GM11168 (cell line): ENCODE data around the gene DNMT1.
"Not testable (repeated sequence)": the region's sequence is repeated elsewhere in the genome, so short reads cannot be mapped to it uniquely, and the experiment has no call there.

Source experiments
- in situ Hi-C: fragments of 300-500 bp; cut with MboI; formaldehyde crosslinking; loops from one replicate; pipeline ENCODE4 v1.12.0; 2022; ENCODE audit warnings: low sequenced_read_pairs; ENCODE audit not compliant: unreplicated experiment

DNMT1 gene

DNA sequence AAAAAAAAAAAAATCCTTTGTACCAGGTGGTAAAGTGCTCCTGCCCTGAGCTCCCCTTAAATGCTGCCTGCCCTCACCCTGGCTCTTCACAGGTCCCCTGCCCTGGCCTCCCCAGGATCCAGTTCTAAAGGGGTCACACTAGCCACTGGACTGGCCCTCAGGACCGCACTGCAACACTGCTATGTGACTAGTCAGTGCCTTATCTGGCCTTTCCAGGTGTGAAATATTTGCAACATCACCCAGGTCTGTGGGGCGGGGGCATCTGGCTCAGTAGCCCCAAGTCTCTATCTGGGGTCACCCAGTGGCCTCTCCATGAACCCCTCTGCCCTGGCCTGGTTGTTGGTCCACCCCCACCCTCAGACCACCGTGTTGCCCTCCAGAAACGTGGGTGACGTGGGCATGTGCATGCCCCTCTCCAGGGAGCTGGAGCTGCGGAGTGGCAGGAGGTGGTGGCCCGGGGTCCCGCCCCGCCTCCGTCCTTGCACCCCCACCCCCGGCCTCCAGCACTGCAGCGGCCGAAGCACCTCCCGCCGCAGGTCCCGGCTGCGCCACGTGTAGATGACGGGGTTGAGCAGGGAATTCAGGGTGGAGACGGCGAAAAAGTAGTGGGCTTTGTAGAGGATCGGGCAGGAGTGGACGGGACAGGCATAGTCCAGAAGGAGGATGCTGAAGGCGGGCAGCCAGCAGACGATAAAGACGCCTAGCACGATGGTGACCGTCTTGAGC lies 28.9 kb upstream of the DNMT1 start:
- in situ Hi-C loops, result no loop called here

DNA sequence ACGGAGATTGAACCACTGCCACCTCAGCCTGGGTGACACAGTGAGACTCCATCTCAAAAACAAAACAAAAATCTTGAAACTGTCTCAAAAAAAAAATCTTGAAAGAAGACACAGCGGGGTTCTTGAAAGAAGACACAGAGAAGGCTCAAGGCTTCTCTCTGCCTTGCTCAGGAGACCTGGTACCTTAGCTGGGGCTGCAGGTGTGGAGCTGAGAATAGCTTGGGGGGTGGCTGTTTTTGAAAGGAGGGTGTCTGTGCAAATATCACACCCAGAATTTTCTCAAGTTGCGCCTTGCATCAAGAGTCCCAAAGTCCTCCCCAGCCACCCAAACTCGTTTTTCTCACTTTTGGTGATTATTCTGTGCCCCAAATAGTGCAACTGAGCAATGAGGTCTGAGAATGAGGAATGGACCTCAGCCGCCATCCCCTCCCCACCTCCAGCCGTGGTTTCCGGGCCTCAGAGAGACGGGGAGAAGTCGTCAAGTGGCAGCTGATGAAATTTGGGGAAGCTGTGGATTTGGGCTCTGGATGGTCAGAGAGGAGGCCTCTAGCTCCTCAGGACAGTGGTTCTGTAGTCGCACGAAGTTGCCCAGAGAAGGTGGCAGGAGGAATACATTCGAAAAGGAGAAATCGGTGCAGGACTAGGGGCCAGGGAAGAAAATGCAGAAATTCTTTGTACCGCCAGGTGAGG lies 27.6 kb upstream of the DNMT1 start:
- in situ Hi-C loops, result no loop called here

GRCh38 chr19:10220695-10221094 lies 25.9 kb upstream of the DNMT1 start:
- in situ Hi-C loops, result no loop called here

DNA sequence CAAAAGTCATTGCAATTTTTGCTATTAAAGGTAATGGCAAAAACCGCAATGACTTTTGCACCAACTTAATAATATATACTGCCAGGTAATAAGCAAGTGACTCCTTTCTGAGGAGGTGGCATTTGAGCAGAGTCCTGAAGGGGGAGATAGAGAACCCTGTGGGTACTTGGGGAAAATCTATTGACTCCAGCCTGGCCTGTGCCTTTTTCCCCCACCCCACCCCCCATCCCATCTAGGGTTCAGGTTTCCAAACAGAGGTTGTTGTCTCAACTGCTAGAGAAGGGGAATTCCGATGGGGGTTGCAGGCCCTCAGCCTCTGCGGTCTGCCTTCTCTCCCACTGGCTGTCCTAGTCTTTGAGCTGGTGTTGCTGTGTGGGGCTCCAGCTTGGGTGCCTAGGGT lies 24.9 kb upstream of the DNMT1 start:
- in situ Hi-C loops, result no loop called here

- in situ Hi-C loops, result no loop called here
These were observed 22.3 kb upstream of the DNMT1 start for GRCh38 chr19:10217085-10217484.

- in situ Hi-C loops, result no loop called here
These were observed 20.0 kb upstream of the DNMT1 start for GRCh38 chr19:10214784-10215183.

DNA sequence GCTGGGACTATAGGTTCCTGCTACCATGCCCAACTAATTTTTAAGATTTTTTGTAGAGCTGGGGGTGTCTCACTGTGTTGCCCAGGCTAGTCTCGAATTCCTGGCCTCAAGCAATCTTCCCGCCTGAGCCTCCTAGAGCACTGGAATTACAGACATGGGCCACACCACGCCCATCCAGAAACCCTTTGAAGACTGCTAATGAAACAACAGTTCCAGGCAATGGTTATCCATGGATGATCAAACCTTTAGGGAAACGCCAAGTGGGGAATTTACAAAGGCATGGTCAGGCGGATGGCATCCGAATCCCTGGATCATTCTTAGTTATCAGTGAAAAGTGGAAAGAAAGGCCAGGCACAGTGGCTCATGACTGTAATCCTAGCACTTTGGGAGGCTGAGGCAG lies 16.9 kb upstream of the DNMT1 start:
- in situ Hi-C loops, result no loop called here

GRCh38 chr19:10211061-10211460 lies 16.3 kb upstream of the DNMT1 start:
- in situ Hi-C loops, result no loop called here

DNA sequence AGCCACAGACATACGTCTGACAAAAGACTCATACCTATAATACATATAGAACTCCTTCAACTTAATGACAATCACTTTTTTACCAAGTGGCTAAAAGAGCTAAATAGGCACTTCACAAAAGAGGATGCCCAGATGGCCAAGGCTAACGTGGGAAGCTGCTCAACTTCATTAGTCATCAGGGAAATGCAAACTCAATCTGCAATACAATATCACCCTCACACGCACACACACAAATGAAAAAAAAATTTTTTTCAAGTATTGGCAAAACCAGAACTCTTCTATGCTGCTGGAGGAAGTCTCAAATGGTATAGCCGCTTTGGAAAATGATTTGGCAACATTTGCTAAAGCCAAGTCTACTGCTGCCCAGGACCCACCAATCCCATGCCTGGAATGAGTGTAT lies 14.6 kb upstream of the DNMT1 start:
- in situ Hi-C loops, result no loop called here

DNA sequence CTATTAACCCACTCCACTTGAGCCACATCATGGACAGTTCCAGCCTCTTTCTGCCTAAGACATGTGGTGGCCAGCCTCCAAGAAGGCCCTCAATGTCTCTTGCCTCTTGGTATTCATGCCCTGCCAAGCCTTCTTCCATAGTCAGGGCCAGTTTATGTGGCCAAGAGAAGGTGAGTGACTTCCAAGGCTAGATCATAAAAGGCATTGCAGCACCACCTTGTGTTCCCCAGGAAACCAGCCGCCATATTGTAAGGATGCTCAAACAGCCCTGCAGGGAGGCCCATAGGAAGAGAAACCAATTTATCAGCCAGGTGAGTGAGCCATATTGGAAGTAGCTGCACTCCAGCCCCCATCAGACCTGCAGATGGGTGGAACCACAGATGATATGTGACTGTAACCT lies 12.3 kb upstream of the DNMT1 start:
- in situ Hi-C loops, result no loop called here

GRCh38 chr19:10206226-10206885 lies 11.6 kb upstream of the DNMT1 start:
- in situ Hi-C loops, result no loop called here

GRCh38 chr19:10205636-10206035 lies 10.9 kb upstream of the DNMT1 start:
- in situ Hi-C loops, result no loop called here

DNA sequence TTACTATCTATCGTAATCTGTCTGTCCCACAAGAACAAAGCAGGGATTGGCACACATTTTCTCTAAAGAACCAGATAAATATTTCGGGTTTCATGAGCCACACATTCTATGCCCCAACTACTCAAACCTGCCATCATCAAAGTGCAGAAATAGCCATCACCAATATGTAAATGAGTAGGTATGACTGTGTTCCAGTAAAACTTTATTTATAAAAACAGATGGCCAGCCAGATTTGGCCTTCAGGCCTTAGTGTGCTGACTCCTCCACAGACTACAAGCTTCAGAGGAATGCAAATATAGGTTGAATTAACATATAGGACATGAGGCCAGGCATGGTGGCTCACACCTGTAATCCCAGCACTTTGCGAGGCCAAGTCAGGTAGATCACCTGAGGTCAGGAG lies 8.9 kb upstream of the DNMT1 start:
- in situ Hi-C loops, result no loop called here

- in situ Hi-C loops, result no loop called here
These were observed 6.4 kb upstream of the DNMT1 start for GRCh38 chr19:10201176-10201575.

GRCh38 chr19:10200101-10200500 lies 5.3 kb upstream of the DNMT1 start:
- in situ Hi-C loops, result not testable (repeated sequence)

DNA sequence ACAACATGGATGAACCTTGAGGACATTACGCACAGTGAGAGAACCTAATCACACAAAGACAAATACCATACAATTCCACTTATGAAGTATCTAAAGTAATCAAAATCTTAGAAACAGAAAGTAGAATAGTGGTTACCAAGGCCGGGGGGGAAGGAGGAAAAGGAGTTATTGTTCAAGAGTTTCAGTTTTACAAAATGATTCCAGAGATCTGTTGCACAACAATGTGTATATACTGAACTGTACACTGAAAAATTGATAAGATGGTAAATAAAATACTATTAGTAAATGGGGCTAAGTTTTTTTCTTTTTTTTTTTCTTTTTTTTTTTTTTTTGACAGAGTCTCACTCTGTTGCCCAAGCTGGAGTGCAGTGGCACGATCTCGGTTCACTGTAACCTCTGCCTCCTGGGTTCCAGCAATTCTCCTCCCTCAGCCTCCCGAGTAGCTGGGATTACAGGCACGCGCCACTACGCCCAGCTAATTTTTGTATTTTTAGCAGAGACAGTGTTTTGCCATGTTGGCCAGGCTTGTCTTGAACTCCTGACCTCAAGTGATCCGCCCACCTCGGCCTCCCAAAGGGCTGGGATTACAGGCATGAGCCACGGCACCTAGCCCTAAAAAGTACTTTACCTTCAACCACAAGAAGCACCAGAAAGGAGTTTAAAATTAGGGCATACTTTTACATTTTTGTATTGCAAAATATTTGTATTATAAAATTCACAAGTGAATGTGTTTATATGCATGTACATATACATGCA lies 4.3 kb upstream of the DNMT1 start:
- in situ Hi-C loops, result not testable (repeated sequence)

- in situ Hi-C loops, result no loop called here
These were observed 406 bp upstream of the DNMT1 start for GRCh38 chr19:10195199-10195519.

GRCh38 chr19:10193790-10194499 lies 808 bp downstream of the DNMT1 start:
- in situ Hi-C loops, result no loop called here

GRCh38 chr19:10192922-10193321 lies 1.8 kb downstream of the DNMT1 start:
- in situ Hi-C loops, result no loop called here

DNA sequence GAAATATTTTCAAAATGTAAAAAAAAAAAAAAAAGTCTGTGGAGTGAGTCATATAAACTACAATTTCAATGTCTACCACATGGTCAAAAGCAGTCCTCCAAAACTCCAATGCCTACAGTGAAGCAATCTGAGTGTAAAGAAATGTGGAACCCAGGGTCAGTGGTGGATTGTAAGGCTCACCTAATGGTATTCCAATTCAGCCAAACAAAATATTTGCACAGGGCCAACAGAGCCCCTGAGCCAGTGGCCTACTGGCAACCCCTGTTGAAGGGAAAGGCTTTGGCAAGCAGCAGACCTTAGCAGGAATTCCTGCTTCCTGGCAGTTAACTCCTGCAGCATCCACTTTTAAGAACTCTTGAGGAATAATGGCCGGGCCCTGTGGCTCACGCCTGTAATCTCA lies 3.4 kb downstream of the DNMT1 start:
- in situ Hi-C loops, result no loop called here
